ENCODE measurements around the gene JAZF1. TPM values are rescaled to one million over a fixed set of nuclear protein-coding genes. Genes with fewer than 3 reads are reported as not detected.

The JAZF1 gene
- total and polyA plus RNA-seq, 8 donors, result 0.58 to 16.7 (median 7.2) TPM

GRCh38 chr7:28029051-28029450 lies 151.5 kb downstream of the JAZF1 start:
- Histone ChIP-seq H3K4me3 (no peak overlapping the region), H3K27me3 (no peaks in the 10 kb centered on the region), H3K4me1 (peaks cover 0 to 48% (median 6%) of the 10 kb centered on the region in 4 donors), H3K36me3 (no peaks in the 10 kb centered on the region), H3K9me3 (no peaks in the 10 kb centered on the region), H3K27ac (no peak overlapping the region)
- WGBS, 5 donors, result 87 to 95% (median 95%) methylated on average over 5 of the region's 5 CpGs
- no peak for DNase-seq
- intact Hi-C loops (cut with DNase I; ENCODE audit: low total_unique reads), result no loop called here
- TF ChIP-seq EP300 (IDR thresholded peaks at IDR 0.05), result no peak
- TF ChIP-seq CTCF (IDR thresholded peaks at IDR 0.05), result no peak
- no peak for TF ChIP-seq POLR2A (IDR thresholded peaks at IDR 0.05)
- no peak for TF ChIP-seq POLR2AphosphoS5 (IDR thresholded peaks at IDR 0.05)

GRCh38 chr7:28028471-28028870 lies 152.1 kb downstream of the JAZF1 start:
- intact Hi-C loops (cut with DNase I; ENCODE audit: low total_unique reads), result no loop called here
- no peak for DNase-seq
- Histone ChIP-seq H3K36me3 (no peaks in the 10 kb centered on the region), H3K4me3 (no peak overlapping the region), H3K27ac (no peak overlapping the region), H3K27me3 (no peaks in the 10 kb centered on the region), H3K9me3 (no peaks in the 10 kb centered on the region), H3K4me1 (peaks cover 0 to 47% (median 4%) of the 10 kb centered on the region in 4 donors)
- WGBS, 5 donors, result 94 to 98% (median 97%) methylated on average over 3 of the region's 3 CpGs
- TF ChIP-seq POLR2A (IDR thresholded peaks at IDR 0.05), result no peak
- TF ChIP-seq CTCF (IDR thresholded peaks at IDR 0.05), result no peak
- TF ChIP-seq EP300 (IDR thresholded peaks at IDR 0.05), result no peak
- no peak for TF ChIP-seq POLR2AphosphoS5 (IDR thresholded peaks at IDR 0.05)

GRCh38 chr7:28026237-28026636 lies 154.4 kb downstream of the JAZF1 start:
- Histone ChIP-seq H3K27ac (no peak overlapping the region), H3K27me3 (no peaks in the 10 kb centered on the region), H3K4me3 (no peak overlapping the region), H3K9me3 (no peaks in the 10 kb centered on the region), H3K4me1 (peaks cover 0 to 28% (median 0%) of the 10 kb centered on the region in 4 donors), H3K36me3 (no peaks in the 10 kb centered on the region)
- intact Hi-C loops (cut with DNase I; ENCODE audit: low total_unique reads), result no loop called here
- no peak for TF ChIP-seq POLR2A (IDR thresholded peaks at IDR 0.05)
- no peak for TF ChIP-seq EP300 (IDR thresholded peaks at IDR 0.05)
- TF ChIP-seq CTCF (IDR thresholded peaks at IDR 0.05), result no peak
- no peak for TF ChIP-seq POLR2AphosphoS5 (IDR thresholded peaks at IDR 0.05)
- DNase-seq, result no peak
- 84 to 89% (median 88%) methylated on average over 2 of the region's 2 CpGs for WGBS, 5 donors

GRCh38 chr7:28024786-28025334 lies 155.7 kb downstream of the JAZF1 start:
- Histone ChIP-seq H3K36me3 (no peaks in the 10 kb centered on the region), H3K27me3 (no peaks in the 10 kb centered on the region), H3K9me3 (no peaks in the 10 kb centered on the region), H3K4me3 (no peak overlapping the region), H3K27ac (no peak overlapping the region), H3K4me1 (peaks cover 0 to 34% (median 9%) of the 10 kb centered on the region in 4 donors)
- no peak for DNase-seq
- WGBS, 5 donors, result 89 to 98% (median 93%) methylated on average over 2 of the region's 2 CpGs
- TF ChIP-seq POLR2A (IDR thresholded peaks at IDR 0.05) (no peak), CTCF (IDR thresholded peaks at IDR 0.05) (no peak), EP300 (IDR thresholded peaks at IDR 0.05) (no peak), POLR2AphosphoS5 (IDR thresholded peaks at IDR 0.05) (no peak)
- intact Hi-C loops (cut with DNase I; ENCODE audit: low total_unique reads), result no loop called here
